Left lung (tissue), 10 donors: ENCODE results near the gene NCOA6. TPM values are rescaled to one million over a fixed set of nuclear protein-coding genes. Genes with fewer than 3 reads are reported as not detected.

ENCODE experiments used
- ATAC-seq: fragments of 200-7000 bp; cut with Tn5 transposase; one replicate; pipeline ENCODE4 v1.9.1; 2020; ENCODE audit warnings: moderate library complexity
- DNase-seq, 4 donors: peaks; one replicate each; pipeline ENCODE4 v3.0.0-alpha.2; 2013 to 2020
- H3K27ac ChIP-seq, 2 donors: fragments of 200-600 bp; sonication (generic) in 1 of 2; one replicate each; pipeline versions ENCODE4 v1.5.0 to v1.8.0; 2020 to 2021
- H3K27me3 ChIP-seq, 2 donors: fragments of 200-600 bp; sonication (generic) in 1 of 2; one replicate each; pipeline versions ENCODE4 v1.5.0 to v1.8.0; 2020 to 2021
- H3K36me3 ChIP-seq, 2 donors: fragments of 200-600 bp; sonication (generic) in 1 of 2; one replicate each; pipeline versions ENCODE4 v1.5.0 to v1.8.0; 2020 to 2021
- H3K4me1 ChIP-seq, 2 donors: fragments of 200-600 bp; one replicate each; pipeline ENCODE4 v1.8.0; 2021
- H3K4me3 ChIP-seq, 2 donors: fragments of 200-600 bp; sonication (generic) in 1 of 2; one replicate each; pipeline versions ENCODE4 v1.5.0 to v1.8.0; 2020 to 2021; ENCODE audit warnings: mild to moderate bottlenecking in 1 of 2
- H3K9me3 ChIP-seq, 2 donors: fragments of 200-600 bp; sonication (generic) in 1 of 2; one replicate each; pipeline versions ENCODE4 v1.5.0 to v1.8.0; 2020 to 2021
- intact Hi-C, 2 donors: fragments of 100-400 bp; cut with DNase I; formaldehyde crosslinking; loops; one replicate each; pipeline versions ENCODE4 v1.11.2 to v1.14.2; 2022
- polyA plus RNA-seq, 6 donors: library from polyadenylated mRNA; unstranded; fragments of 120-200 nt; gene quantifications; one replicate each; pipeline ENCODE4 v1.2.1, GENCODE V29; 2013; ENCODE audit not compliant: insufficient read length in 6 of 6
- total RNA-seq, 2 donors: library from RNA; stranded (reverse); fragmentation: NEBNext Ultra II Directional; extraction: Animal tissue kit (Norgen Biotek cat#: 25700); gene quantifications; one replicate each; pipeline ENCODE4 v1.2.1, GENCODE V29; 2021
- TF ChIP-seq, protein P1 (sequence below), 2 donors: fragments of 200-600 bp; sonication (generic) in 1 of 2; IDR thresholded peaks; one replicate each; pipeline versions ENCODE4 v1.5.0 to v1.8.0; 2021; ENCODE audit warnings: antibody characterized with exemption in 2 of 2
- donor health status: DM: no; HTN: yes; CAD: no.
- donor health status: DM: no; HTN: no; CAD: no.

Gene NCOA6
- total and polyA plus RNA-seq, 8 donors = 26.0 to 52.3 (median 45.0) TPM

DNA sequence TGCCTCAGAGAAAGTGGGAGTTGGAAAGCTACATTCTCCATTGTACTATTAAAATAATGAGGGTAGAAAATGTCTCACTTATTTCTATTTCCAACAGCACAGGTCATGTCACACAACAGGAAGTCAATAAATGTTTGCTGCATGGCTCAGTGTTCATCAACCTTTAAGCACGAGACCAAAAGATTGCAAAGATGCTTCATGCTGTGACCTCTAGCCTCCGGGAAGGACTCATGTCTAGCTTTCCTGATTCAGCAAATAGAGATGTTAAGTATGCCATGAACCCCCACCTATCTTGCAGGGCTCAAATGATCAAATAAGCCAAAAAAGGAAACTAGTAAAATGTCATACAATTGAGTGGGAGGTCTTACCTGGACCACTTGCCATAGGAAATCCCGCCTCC lies 57.4 kb downstream of the NCOA6 start:
- Histone ChIP-seq H3K4me1 (no peaks in the 10 kb centered on the region), H3K9me3 (no peaks in the 10 kb centered on the region), H3K36me3 (peaks cover 4 to 87% of the 10 kb centered on the region in 2 donors), H3K4me3 (no peak overlapping the region), H3K27ac (no peak overlapping the region), H3K27me3 (no peaks in the 10 kb centered on the region)
- DNase-seq (no peak), ATAC-seq (no peak)
- TF ChIP-seq, protein P1, sequence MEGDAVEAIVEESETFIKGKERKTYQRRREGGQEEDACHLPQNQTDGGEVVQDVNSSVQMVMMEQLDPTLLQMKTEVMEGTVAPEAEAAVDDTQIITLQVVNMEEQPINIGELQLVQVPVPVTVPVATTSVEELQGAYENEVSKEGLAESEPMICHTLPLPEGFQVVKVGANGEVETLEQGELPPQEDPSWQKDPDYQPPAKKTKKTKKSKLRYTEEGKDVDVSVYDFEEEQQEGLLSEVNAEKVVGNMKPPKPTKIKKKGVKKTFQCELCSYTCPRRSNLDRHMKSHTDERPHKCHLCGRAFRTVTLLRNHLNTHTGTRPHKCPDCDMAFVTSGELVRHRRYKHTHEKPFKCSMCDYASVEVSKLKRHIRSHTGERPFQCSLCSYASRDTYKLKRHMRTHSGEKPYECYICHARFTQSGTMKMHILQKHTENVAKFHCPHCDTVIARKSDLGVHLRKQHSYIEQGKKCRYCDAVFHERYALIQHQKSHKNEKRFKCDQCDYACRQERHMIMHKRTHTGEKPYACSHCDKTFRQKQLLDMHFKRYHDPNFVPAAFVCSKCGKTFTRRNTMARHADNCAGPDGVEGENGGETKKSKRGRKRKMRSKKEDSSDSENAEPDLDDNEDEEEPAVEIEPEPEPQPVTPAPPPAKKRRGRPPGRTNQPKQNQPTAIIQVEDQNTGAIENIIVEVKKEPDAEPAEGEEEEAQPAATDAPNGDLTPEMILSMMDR (IDR thresholded peaks at IDR 0.05) = no peak
- intact Hi-C loops = no loop called here

DNA sequence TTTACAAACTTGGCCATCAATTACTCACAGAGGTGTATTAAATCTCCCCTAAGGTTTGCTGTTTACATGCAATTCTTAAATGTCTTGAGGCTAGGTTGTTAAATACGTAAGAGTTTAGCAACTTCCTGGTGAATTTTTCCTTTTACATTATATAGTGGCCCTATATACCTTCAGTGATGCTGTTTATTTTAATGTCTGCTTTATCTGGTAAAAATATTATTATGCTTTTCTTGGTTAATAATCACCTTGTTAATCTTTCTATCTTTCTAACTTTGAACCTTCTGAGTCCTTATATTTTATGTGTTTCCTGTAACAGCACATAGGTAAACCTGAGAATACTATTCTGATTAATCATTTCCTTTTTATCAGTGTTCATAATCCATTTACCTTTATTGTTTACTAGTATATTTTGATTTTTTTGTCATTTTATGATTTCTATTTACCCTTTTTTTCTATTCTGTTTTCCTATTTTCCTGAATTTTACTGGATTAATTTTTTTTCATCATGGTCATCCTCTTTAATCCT lies 63.4 kb downstream of the NCOA6 start:
- TF ChIP-seq, protein P1 (IDR thresholded peaks at IDR 0.05) = no peak
- H3K27me3 ChIP-seq = no peaks in the 10 kb centered on the region
- no peak overlapping the region for H3K27ac ChIP-seq
- ATAC-seq (no peak), DNase-seq (no peak)
- intact Hi-C loops = no loop called here
- H3K36me3 ChIP-seq = peaks cover 0 to 100% of the 10 kb centered on the region in 2 donors
- H3K9me3 ChIP-seq = no peaks in the 10 kb centered on the region
- H3K4me1 ChIP-seq = no peaks in the 10 kb centered on the region
- H3K4me3 ChIP-seq = no peak overlapping the region

DNA sequence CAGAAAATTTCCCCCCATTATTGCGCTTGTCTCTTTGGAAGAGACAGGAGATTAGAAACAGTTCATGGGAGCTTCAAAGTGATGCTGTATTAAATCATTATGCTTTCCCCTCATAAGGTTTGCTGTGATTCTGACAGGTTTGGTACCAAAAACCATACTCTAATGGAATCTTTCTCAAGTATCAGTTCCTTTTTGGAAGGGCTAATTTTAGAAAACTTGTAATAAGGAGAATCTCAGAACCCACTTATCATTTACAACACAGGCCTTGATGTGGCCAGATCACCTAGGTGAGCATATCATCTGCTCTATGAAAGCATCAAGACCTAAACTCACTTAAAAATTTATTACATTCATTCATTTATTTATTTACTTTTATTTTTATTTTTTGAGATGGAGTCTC lies 70.1 kb downstream of the NCOA6 start:
- TF ChIP-seq, protein P1 (IDR thresholded peaks at IDR 0.05) = no peak
- ATAC-seq (no peak), DNase-seq (no peak)
- H3K9me3 ChIP-seq = no peaks in the 10 kb centered on the region
- no peaks in the 10 kb centered on the region for H3K27me3 ChIP-seq
- H3K36me3 ChIP-seq = peaks cover 0 to 99% of the 10 kb centered on the region in 2 donors
- no peaks in the 10 kb centered on the region for H3K4me1 ChIP-seq
- no peak overlapping the region for H3K27ac ChIP-seq
- H3K4me3 ChIP-seq = no peak overlapping the region
- intact Hi-C loops = no loop called here

DNA sequence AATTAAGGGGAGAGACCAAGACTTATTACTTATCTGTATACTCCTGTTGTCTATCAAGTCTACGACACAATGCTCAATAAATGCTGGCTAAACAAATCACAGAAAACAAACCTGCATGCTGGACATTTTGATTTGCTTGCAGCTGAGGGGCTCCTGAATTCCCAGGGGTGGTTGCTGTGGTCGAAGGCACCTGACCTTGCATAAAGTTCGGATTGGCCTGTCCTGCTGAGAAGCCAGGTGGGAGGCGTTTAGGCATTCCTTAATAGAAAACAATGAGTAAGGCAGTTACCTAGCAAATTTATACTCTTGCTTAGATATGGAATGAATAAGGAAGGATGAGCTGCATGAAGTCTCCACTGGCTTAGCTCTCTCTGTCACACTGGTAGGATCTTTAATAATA lies 70.8 kb downstream of the NCOA6 start:
- no peak for DNase-seq
- TF ChIP-seq, protein P1 (IDR thresholded peaks at IDR 0.05) = no peak
- no peaks in the 10 kb centered on the region for H3K27me3 ChIP-seq
- intact Hi-C loops = no loop called here
- no peak for ATAC-seq
- H3K9me3 ChIP-seq = no peaks in the 10 kb centered on the region
- no peak overlapping the region for H3K27ac ChIP-seq
- peaks cover 0 to 99% of the 10 kb centered on the region in 2 donors for H3K36me3 ChIP-seq
- H3K4me1 ChIP-seq = no peaks in the 10 kb centered on the region
- H3K4me3 ChIP-seq = no peak overlapping the region

DNA sequence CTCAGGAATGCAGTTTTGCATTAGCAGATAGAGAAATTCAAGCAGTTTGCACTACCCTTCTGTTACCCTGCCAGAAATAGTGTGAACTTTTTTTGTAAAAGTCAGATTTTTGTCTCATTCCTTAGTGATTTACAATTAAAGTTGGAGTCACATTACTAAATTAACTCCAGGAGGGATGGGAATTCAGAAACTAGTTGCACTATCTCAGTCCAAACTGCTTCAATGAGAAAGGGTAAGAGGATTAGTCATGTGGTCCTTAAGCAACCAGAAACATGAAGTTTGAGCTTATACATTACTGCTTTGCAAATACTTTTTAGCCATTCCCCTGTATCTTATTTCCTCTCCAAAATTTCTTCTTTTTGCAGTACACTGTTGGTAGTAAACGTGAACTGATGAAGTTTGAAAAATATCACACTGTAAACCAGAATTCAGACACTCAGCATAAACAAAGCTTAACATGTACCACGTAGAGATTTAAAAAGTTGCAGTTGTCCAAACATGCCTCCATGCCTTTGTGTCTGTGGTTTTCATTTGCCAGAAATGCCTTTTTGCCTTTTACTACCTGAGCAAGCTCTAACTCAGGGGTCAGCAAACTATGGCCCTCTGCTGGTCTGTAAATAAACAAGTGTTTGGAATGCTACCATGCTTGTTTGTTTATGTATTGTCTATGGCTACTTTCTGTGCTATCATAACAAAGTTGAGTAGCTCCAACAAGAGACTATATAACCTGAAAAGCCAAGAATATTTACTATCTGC lies 71.6 kb downstream of the NCOA6 start:
- ATAC-seq = no peak
- TF ChIP-seq, protein P1 (IDR thresholded peaks at IDR 0.05) = no peak
- H3K27ac ChIP-seq = no peak overlapping the region
- H3K4me3 ChIP-seq = no peak overlapping the region
- H3K36me3 ChIP-seq = peaks cover 0 to 99% of the 10 kb centered on the region in 2 donors
- H3K4me1 ChIP-seq = no peaks in the 10 kb centered on the region
- H3K27me3 ChIP-seq = no peaks in the 10 kb centered on the region
- no peak for DNase-seq
- intact Hi-C loops = no loop called here
- H3K9me3 ChIP-seq = no peaks in the 10 kb centered on the region
